H9 (cell line): ENCODE data around the gene MTX3. TPM values are rescaled to one million over a fixed set of nuclear protein-coding genes. Genes with fewer than 3 reads are reported as not detected.

Source experiments
- DNase-seq: peaks from one replicate; pipeline ENCODE4 v3.0.0-alpha.2; 2017
- H2AFZ ChIP-seq: one replicate; pipeline ENCODE4 v1.6.1; 2013; ENCODE audit warnings: mild to moderate bottlenecking, low read length, control low read depth, moderate library complexity
- H2AK5ac ChIP-seq: 2 replicates; pipeline ENCODE4 v1.6.1; 2013; ENCODE audit warnings: low read length, control low read depth, mixed read lengths; ENCODE audit not compliant: insufficient read length
- H2BK120ac ChIP-seq: one replicate; pipeline ENCODE4 v1.6.1; 2013; ENCODE audit warnings: low read depth, mild to moderate bottlenecking, low read length, control low read depth, inconsistent platforms; ENCODE audit not compliant: poor library complexity, severe bottlenecking
- H2BK12ac ChIP-seq: 2 replicates; pipeline ENCODE4 v1.6.1; 2013; ENCODE audit warnings: low read length, control low read depth, mixed read lengths, low read depth; ENCODE audit not compliant: insufficient read length
- H2BK15ac ChIP-seq: 2 replicates; pipeline ENCODE4 v1.6.1; 2013; ENCODE audit warnings: low read depth, low read length, control low read depth
- H2BK20ac ChIP-seq: one replicate; pipeline ENCODE4 v1.6.1; 2013; ENCODE audit warnings: low read depth, mild to moderate bottlenecking, low read length, control low read depth, inconsistent platforms; ENCODE audit not compliant: poor library complexity, severe bottlenecking
- H2BK5ac ChIP-seq: 2 replicates; pipeline ENCODE4 v1.6.1; 2013; ENCODE audit warnings: low read length, control low read depth, mixed read lengths; ENCODE audit not compliant: insufficient read length
- H3K14ac ChIP-seq: 2 replicates; pipeline ENCODE4 v1.6.1; 2013; ENCODE audit warnings: low read length, control low read depth; ENCODE audit not compliant: insufficient read depth
- H3K18ac ChIP-seq: 2 replicates; pipeline ENCODE4 v1.6.1; 2013; ENCODE audit warnings: low read depth, mild to moderate bottlenecking, mixed read lengths, low read length, control low read depth; ENCODE audit not compliant: insufficient read length
- H3K23ac ChIP-seq: 2 replicates; pipeline ENCODE4 v1.6.1; 2013; ENCODE audit warnings: low read length, control low read depth, mixed read lengths, low read depth; ENCODE audit not compliant: insufficient read length
- H3K23me2 ChIP-seq: 2 replicates; pipeline ENCODE4 v1.6.1; 2013; ENCODE audit warnings: low read depth, mild to moderate bottlenecking, mixed read lengths, low read length, control low read depth; ENCODE audit not compliant: insufficient read length, poor library complexity, severe bottlenecking
- H3K27ac ChIP-seq: 2 replicates; pipeline ENCODE4 v1.5.1; 2013; ENCODE audit warnings: low read length, control low read depth, mixed read lengths, low read depth; ENCODE audit not compliant: insufficient read length
- H3K27me3 ChIP-seq: 2 replicates; pipeline ENCODE4 v1.6.1; 2013; ENCODE audit warnings: low read length, control low read depth, inconsistent platforms; ENCODE audit not compliant: insufficient read depth
- H3K4ac ChIP-seq: 2 replicates; pipeline ENCODE4 v1.6.1; 2013; ENCODE audit warnings: low read depth, mild to moderate bottlenecking, control low read depth, inconsistent platforms, low read length, moderate library complexity
- H3K4me1 ChIP-seq: 2 replicates; pipeline ENCODE4 v1.6.1; 2013; ENCODE audit warnings: low read length, control low read depth, inconsistent platforms; ENCODE audit not compliant: insufficient read depth
- H3K4me2 ChIP-seq: 2 replicates; pipeline ENCODE4 v1.6.1; 2013; ENCODE audit warnings: low read length, control low read depth, mixed read lengths; ENCODE audit not compliant: insufficient read length, insufficient read depth
- H3K56ac ChIP-seq: 2 replicates; pipeline ENCODE4 v1.6.1; 2013; ENCODE audit warnings: low read depth, mild to moderate bottlenecking, mixed read lengths, low read length, control low read depth; ENCODE audit not compliant: insufficient read length
- H3K79me1 ChIP-seq: 2 replicates; pipeline ENCODE4 v1.6.1; 2013; ENCODE audit warnings: low read depth, mild to moderate bottlenecking, moderate library complexity, low read length, control low read depth, inconsistent platforms; ENCODE audit not compliant: insufficient read depth, poor library complexity, severe bottlenecking
- H3K79me2 ChIP-seq: 2 replicates; pipeline ENCODE4 v1.6.1; 2013; ENCODE audit warnings: low read length, control low read depth, inconsistent platforms; ENCODE audit not compliant: insufficient read depth
- H3K9ac ChIP-seq: 2 replicates; pipeline ENCODE4 v1.6.1; 2013; ENCODE audit warnings: low read length, control low read depth, mixed read lengths; ENCODE audit not compliant: insufficient read length; ENCODE audit errors: extremely low read depth
- H3K9me3 ChIP-seq: one replicate; pipeline ENCODE4 v1.6.1; 2013; ENCODE audit warnings: low read depth, low read length, inconsistent platforms; ENCODE audit not compliant: control insufficient read depth
- H3T11ph ChIP-seq: one replicate; pipeline ENCODE4 v1.6.1; 2013; ENCODE audit warnings: mild to moderate bottlenecking, low read length, control low read depth, inconsistent platforms
- H4K20me1 ChIP-seq: one replicate; pipeline ENCODE4 v1.6.1; 2013; ENCODE audit not compliant: control insufficient read depth, insufficient read length, insufficient read depth
- H4K5ac ChIP-seq: 2 replicates; pipeline ENCODE4 v1.6.1; 2013; ENCODE audit warnings: low read depth, mild to moderate bottlenecking, mixed read lengths, low read length, control low read depth; ENCODE audit not compliant: insufficient read length
- H4K8ac ChIP-seq: replicated peaks from 2 replicates; pipeline ENCODE4 v1.6.1; 2013; ENCODE audit warnings: low read length, control low read depth, mixed read lengths, low read depth; ENCODE audit not compliant: insufficient read length
- H4K91ac ChIP-seq: 2 replicates; pipeline ENCODE4 v1.6.1; 2013; ENCODE audit warnings: low read depth, mild to moderate bottlenecking, moderate library complexity, mixed read lengths, low read length, control low read depth; ENCODE audit not compliant: insufficient read length
- H3K27ac Mint-ChIP-seq, 3 experiments: 2 replicates in 2 of 3; 3 replicates in 1 of 3; pipeline ENCODE4 v1.8.0; 2020 to 2021; ENCODE audit warnings: mixed read lengths in 3 of 3, mild to moderate bottlenecking in 1 of 3, moderate library complexity in 1 of 3
- H3K27me3 Mint-ChIP-seq: 2 replicates; pipeline ENCODE4 v1.8.0; 2021; ENCODE audit warnings: low read depth, mild to moderate bottlenecking, moderate library complexity, mixed read lengths
- H3K36me3 Mint-ChIP-seq, 3 experiments: 2 replicates in 2 of 3; 3 replicates in 1 of 3; pipeline ENCODE4 v1.8.0; 2020 to 2021; ENCODE audit warnings: low read depth in 3 of 3, mixed read lengths in 3 of 3; ENCODE audit not compliant: insufficient read depth in 1 of 3
- H3K4me1 Mint-ChIP-seq, 2 experiments: 2 replicates each; pipeline ENCODE4 v1.8.0; 2020; ENCODE audit warnings: mixed read lengths in 2 of 2
- H3K4me3 Mint-ChIP-seq, 2 experiments: 2 replicates in 1 of 2; 3 replicates in 1 of 2; pipeline ENCODE4 v1.8.0; 2020 to 2021; ENCODE audit warnings: mild to moderate bottlenecking in 2 of 2, mixed read lengths in 2 of 2, moderate library complexity in 1 of 2
- H3K9me3 Mint-ChIP-seq, 2 experiments: 2 replicates in 1 of 2; 3 replicates in 1 of 2; pipeline ENCODE4 v1.8.0; 2020; ENCODE audit warnings: mild to moderate bottlenecking in 2 of 2, mixed read lengths in 2 of 2, moderate library complexity in 1 of 2
- CTCF ChIP-seq: fragments of 200-600 bp; sonication (generic); conservative IDR thresholded peaks from 3 replicates; pipeline ENCODE4 v1.8.0; 2021; ENCODE audit warnings: antibody characterized with exemption, mild to moderate bottlenecking
- total RNA-seq: library from RNA; stranded (reverse); gene quantifications from 2 replicates; pipeline ENCODE4 v1.2.1, GENCODE V29; 2021

MTX3 gene
- total RNA-seq, 1 experiment from 2014 or later, result 24.1 TPM

GRCh38 chr5:79984363-79984762 lies 6.7 kb downstream of the MTX3 start:
- Histone ChIP-seq H3K79me2 (no peaks in the 10 kb centered on the region), H3K4ac (no peak overlapping the region), H3K9me3 (no peaks in the 10 kb centered on the region), H3K56ac (no peak overlapping the region), H3K14ac (no peak overlapping the region), H4K20me1 (no peaks in the 10 kb centered on the region), H2BK5ac (no peak overlapping the region), H3K4me1 (no peaks in the 10 kb centered on the region), H3K23me2 (no peaks in the 10 kb centered on the region), H3K4me2 (no peak overlapping the region), H2BK20ac (no peak overlapping the region), H3T11ph (no peak overlapping the region), H3K27me3 (no peaks in the 10 kb centered on the region), H3K79me1 (no peaks in the 10 kb centered on the region), H4K8ac (no peak overlapping the region), H2AK5ac (no peak overlapping the region), H3K18ac (no peak overlapping the region), H2BK15ac (no peak overlapping the region), H2BK12ac (no peak overlapping the region), H2BK120ac (no peak overlapping the region), H4K91ac (no peak overlapping the region), H3K27ac (no peak overlapping the region), H4K5ac (no peak overlapping the region), H3K9ac (no peak overlapping the region), H2AFZ (no peak overlapping the region), H3K23ac (no peak overlapping the region)
- Mint-ChIP-seq H3K9me3 (no peaks in the 10 kb centered on the region), H3K4me3 (no peak overlapping the region), H3K4me1 (no peaks in the 10 kb centered on the region), H3K27me3 (no peaks in the 10 kb centered on the region), H3K36me3 (peaks cover 24 to 84% (median 77%) of the 10 kb centered on the region in 3 experiments), H3K27ac (peak overlapping the region in 1 of 3 experiments; percentile 38; a peak in 1 of 7 replicates)
- no peak for DNase-seq
- no peak for TF ChIP-seq CTCF
